Stimulated activated CD4-positive, alpha-beta T cell treated with anti-CD3 and anti-CD28 coated beads, Interleukin-4, amount 100 ng/mL, for 24 hours (primary cell): ENCODE measurements around the gene NEUROD4.
A peak's percentile ranks its signal among the peaks of the same experiment; 100 is the strongest.
"Not testable (repeated sequence)": the region's sequence is repeated elsewhere in the genome, so short reads cannot be mapped to it uniquely, and the experiment has no call there.

Source experiments
- DNase-seq: peaks from one replicate; pipeline ENCODE4 v3.0.0-alpha.2; 2020

Gene NEUROD4, protein sequence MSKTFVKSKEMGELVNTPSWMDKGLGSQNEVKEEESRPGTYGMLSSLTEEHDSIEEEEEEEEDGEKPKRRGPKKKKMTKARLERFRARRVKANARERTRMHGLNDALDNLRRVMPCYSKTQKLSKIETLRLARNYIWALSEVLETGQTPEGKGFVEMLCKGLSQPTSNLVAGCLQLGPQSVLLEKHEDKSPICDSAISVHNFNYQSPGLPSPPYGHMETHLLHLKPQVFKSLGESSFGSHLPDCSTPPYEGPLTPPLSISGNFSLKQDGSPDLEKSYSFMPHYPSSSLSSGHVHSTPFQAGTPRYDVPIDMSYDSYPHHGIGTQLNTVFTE

GRCh38 chr12:55019784-55020183 is at the start of gene NEUROD4:
Gene NEUROD4 (plus strand): TSS chr12:55019974. CDS start chr12:55026440, 6,466 bp downstream.
- peak; percentile 13 for DNase-seq

DNA sequence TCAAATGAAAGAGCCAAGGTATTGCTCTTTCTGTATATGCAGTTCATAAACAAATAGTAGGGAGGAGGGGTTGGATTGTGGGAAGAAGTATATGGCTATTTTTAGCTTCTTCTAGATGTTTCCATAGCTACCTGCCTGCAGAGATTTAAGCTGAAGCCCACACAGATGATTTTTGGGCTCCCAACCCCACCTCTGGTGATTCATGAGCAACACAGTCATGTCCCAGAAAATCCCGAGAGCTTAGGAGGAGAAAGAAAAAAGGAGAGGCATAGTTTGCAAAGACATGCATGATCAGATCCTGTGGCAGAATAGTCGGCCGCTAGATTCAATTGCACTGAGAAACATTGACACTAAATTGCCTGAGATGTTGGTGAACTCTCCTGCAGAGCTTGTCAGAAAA is 49.0 kb upstream of the NEUROD4 start:
- no peak for DNase-seq

GRCh38 chr12:54973556-54973955 is 46.2 kb upstream of the NEUROD4 start:
- no peak for DNase-seq

DNA sequence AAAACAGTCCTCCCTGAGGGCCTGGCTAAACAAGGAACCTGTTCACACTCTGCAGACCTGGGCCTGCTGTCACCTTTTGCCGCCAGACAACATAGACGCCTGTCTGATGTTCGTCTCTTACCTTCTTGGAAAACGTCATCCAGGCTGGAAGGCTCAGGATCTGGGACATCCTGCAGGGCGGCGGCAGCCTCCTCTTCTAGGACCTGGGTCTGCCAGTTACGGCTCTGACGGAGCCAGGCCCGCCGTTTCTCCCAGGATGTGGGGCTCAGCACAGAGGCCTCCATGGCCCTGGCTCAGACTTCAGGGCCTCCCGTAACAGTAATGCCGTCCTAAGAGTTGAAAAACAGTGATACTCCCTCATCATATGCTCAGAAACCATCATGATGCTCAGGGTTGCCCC is 45.5 kb upstream of the NEUROD4 start:
- DNase-seq: no peak

DNA sequence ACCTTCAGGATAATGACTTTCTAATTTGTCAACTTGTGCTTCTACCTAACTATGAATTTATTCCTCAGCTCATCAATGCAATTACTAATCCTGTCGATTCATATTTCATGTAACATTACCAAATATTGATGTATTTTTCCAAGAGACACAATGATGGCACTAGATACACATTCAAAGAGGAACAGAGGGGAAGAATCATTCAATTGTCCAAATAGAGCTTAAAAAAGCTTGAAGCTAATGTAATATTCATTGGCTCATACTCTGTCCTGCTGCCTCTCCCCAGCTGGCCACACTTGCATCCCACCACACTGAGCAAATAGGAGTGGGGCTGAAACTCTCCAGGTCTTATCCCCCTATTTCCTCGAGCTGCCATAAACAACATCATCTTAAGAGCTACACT is 44.5 kb upstream of the NEUROD4 start:
- DNase-seq: no peak

- no peak for DNase-seq
Observed at GRCh38 chr12:54975875-54976274, 43.9 kb upstream of the NEUROD4 start.

- no peak for DNase-seq
Observed at GRCh38 chr12:54977155-54977554, 42.6 kb upstream of the NEUROD4 start.

- DNase-seq: no peak
Observed at GRCh38 chr12:54977857-54978256, 41.9 kb upstream of the NEUROD4 start.

GRCh38 chr12:54980341-54980740 is 39.4 kb upstream of the NEUROD4 start:
- peak; percentile 48 for DNase-seq

DNA sequence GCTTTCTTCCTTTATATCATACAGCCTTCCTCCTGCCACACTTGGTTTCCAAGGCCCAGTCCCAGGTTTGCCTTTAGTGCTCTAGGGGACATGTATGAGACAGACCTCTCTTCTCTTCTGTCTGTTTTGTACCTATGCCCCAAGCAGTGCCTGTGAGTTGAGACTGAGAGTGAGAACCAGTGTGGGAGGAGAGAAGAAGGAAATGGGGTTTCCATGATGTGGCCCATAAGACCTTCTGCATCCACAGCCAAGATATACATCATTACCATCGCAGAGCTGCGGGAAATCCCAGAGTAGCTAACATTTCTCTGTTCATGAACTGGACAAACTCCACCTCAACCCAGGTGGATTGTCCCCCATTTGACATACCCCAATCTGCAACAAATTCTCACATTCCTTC is 38.0 kb upstream of the NEUROD4 start:
- peak; percentile 69 for DNase-seq

GRCh38 chr12:54983536-54984101 is 36.2 kb upstream of the NEUROD4 start:
- DNase-seq: peak; percentile 57

DNA sequence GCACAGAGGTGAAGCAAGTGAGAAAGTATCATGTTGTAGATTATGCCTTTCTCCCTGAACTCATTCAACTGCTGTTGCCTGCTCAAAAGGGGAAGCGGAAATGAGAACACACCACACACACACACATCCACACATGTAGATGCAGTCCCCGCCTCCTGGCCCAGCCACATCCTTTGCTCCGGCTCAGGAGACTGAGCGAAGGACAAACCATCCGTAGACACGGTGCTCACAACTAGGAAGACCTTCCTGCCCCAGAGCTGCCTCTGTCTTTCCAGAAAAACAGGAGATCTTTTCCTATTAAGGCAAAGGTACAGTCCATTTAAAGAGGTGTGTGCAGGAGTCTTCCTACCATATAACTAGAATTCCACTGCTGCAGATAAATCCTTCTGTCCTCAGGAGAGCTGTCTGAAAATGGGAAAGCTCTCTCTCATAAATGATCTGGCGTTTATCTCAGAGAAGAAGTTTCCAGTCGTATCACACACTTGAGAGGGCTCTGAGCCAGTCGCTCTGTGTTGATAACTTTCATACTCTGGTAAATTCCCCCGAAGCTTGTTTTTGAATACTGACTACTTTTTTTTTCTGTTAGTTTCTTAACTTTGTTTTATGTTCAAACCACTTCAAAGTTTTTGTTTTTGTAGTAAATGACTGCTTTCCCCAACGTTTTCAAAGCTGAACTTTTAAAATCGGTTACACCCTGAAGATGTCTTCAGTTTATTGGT is 35.0 kb upstream of the NEUROD4 start, which contains the start of gene TESPA1:
Gene TESPA1, minus strand, starts transcription at position 105 of the 719 bp plus-strand sequence. CDS start 10,200 bp downstream, outside the sequence.
- DNase-seq: peak; percentile 81

GRCh38 chr12:54986773-54987172 is 33.0 kb upstream of the NEUROD4 start:
- not testable (repeated sequence) for DNase-seq

GRCh38 chr12:54987611-54988231 is 32.1 kb upstream of the NEUROD4 start:
- DNase-seq: no peak

- DNase-seq: no peak
Observed at GRCh38 chr12:54988402-54989054, 31.2 kb upstream of the NEUROD4 start.

GRCh38 chr12:54989829-54990228 is 29.9 kb upstream of the NEUROD4 start:
- DNase-seq: no peak

DNA sequence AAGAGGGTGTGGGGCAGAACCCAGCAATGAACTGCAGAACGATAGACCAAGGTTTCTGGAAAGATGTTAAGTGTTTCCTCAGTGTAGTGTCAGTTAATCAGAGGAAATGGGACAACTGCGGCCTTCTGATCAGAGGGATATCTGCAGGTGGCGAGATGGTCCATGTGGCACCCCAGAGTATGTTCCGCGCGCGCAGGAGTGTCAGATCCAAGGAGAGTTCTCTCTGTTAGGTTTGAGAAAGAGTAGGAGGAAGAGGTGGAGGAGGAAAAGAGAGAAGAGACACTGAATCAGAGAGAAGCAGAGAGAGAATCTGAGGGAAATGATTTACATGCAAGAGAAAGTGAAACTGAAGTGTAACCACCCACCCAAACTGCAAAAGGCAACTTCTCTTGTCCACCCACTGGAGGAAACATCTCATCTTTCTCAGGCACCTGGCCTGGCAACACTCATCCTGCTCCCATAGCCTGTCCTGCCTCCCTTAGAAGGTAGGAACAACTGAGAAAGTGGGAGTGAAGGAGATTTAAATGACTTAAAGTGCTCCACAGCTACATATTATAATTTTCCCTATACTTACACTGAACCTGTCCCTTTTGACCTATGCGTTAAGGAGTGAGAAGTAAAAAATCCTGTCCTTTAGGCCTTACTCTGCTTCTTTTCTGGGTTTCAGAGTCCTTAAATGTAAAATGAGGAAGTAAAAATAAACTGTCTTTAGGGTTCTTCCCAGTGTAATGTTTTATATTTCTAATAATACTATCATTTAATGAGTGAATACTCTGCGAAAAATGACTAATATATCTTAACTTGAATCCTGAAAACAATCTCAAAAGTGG is 28.4 kb upstream of the NEUROD4 start:
- peak; percentile 63 for DNase-seq

- no peak for DNase-seq
Observed at GRCh38 chr12:54991991-54992375, 27.8 kb upstream of the NEUROD4 start.

DNA sequence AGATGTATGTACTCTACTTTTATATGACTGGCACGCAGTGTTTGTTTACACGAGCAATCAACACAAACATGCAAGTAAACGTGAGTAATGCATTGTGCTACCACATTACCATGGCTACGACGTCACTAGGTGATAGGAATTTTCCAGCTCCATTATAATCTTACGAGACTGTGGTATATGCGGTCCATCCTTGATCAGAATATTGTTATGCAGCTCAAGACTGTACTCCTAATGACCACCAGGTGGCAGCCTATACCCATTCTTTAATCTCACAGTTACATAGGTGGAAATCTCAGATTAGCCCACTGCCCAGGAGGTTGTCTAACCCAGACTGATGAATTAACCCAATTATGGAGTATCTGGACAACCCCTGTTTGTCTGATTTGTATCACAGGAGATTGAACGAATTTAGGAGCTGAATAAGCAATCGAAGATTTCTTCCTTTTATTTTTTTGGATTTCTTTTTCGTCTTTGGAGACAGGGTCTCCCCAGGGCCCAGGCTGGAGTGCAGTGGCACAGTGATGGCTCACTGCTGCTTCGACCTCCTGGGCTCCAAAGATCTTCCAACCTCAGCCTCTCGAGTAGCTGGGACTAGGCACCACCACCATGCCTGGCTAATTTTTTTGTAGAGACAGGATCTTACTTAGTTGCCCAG is 26.5 kb upstream of the NEUROD4 start:
- DNase-seq: peak; percentile 63

DNA sequence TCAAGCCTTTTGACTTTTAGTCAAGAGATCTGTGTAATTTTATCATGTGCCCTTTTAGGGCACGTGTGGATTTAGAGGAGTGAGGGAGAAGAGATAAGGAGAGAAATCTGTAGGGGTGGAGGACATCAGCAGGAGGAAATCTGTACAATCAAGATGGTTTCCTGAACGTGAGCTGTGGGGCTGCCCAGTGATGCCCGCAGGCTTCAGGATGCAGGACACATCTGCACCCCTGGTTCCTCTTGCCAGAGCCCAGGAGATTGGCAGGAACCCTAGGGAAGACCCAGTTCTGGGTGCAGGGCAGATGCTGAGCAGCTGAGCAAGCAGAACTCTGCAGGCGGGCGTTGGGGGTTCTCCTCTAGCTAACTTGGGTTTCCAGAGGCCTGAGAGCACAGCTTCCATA is 23.6 kb upstream of the NEUROD4 start:
- no peak for DNase-seq

DNA sequence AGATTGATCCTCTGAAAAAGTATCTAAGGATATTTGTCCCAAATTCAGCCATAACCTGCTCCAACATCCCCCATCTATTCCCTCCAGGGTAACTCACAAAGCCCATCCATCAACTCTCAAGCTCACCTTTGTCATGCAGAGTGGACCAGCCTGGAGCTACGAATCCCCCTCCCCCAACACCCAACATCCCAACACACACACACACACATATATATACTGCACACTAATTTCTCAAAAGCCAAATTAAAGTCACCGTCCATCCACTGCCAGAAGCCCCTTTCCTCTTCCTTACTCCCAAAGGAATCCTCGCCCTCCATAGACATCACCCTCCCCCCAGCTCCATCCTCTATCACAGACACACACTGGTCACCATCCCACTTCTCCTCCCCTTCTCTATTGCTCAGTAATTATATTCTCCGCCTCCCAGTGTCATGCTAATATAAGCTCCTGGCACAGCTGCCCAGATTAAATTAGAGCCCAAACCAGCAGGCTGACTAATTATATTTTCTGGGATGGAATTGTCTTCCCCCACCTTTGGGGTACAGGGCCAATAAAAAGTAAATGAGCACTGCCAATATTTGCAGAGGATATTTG is 21.7 kb upstream of the NEUROD4 start:
- no peak for DNase-seq
